WTC11 (cell line): ENCODE measurements around the gene PRMT6.

Source experiments
- AFF4 ChIP-seq: sonication (generic); formaldehyde crosslinking; IDR thresholded peaks from 2 replicates; pipeline ENCODE4 v1.8.1; 2023; ENCODE audit warnings: mild to moderate bottlenecking, missing genetic modification reagents, borderline replicate concordance
- ATF1 ChIP-seq: sonication (generic); formaldehyde crosslinking; IDR thresholded peaks from 2 replicates; pipeline ENCODE4 v1.8.1; 2023; ENCODE audit warnings: mild to moderate bottlenecking, moderate library complexity, missing genetic modification reagents
- ATF3 ChIP-seq: sonication (generic); formaldehyde crosslinking; conservative IDR thresholded peaks from 2 replicates; pipeline ENCODE4 v1.8.1; 2022; ENCODE audit warnings: mild to moderate bottlenecking, missing genetic modification reagents
- CBFB ChIP-seq: sonication (generic); formaldehyde crosslinking; IDR thresholded peaks from 2 replicates; pipeline ENCODE4 v1.8.1; 2022; ENCODE audit warnings: mild to moderate bottlenecking, low read depth, missing genetic modification reagents
- CTCF ChIP-seq: fragments of 200-600 bp; IDR thresholded peaks from 2 replicates; pipeline ENCODE4 v1.8.0; 2022; ENCODE audit warnings: antibody characterized with exemption
- ELF4 ChIP-seq: sonication (generic); formaldehyde crosslinking; IDR thresholded peaks from 2 replicates; pipeline ENCODE4 v1.8.1; 2022; ENCODE audit warnings: low read depth, mild to moderate bottlenecking, moderate library complexity, missing genetic modification reagents
- NR3C1 ChIP-seq: sonication (generic); formaldehyde crosslinking; conservative IDR thresholded peaks from 2 replicates; pipeline ENCODE4 v1.8.1; 2023; ENCODE audit warnings: low read depth, mild to moderate bottlenecking, missing genetic modification reagents
- SP1 ChIP-seq: sonication (generic); formaldehyde crosslinking; conservative IDR thresholded peaks from 2 replicates; pipeline ENCODE4 v1.8.1; 2022; ENCODE audit warnings: missing genetic modification reagents
- TCF7 ChIP-seq: sonication (generic); formaldehyde crosslinking; IDR thresholded peaks from 2 replicates; pipeline ENCODE4 v1.8.0; 2022; ENCODE audit warnings: mild to moderate bottlenecking, low read depth, missing genetic modification reagents, moderate library complexity
- TEAD4 ChIP-seq: sonication (generic); formaldehyde crosslinking; IDR thresholded peaks from 2 replicates; pipeline ENCODE4 v1.8.0; 2022; ENCODE audit warnings: mild to moderate bottlenecking, missing genetic modification reagents
- USF1 ChIP-seq: sonication (generic); formaldehyde crosslinking; IDR thresholded peaks from 2 replicates; pipeline ENCODE4 v1.8.0; 2022; ENCODE audit warnings: mild to moderate bottlenecking, missing genetic modification reagents
- USF2 ChIP-seq: sonication (generic); formaldehyde crosslinking; IDR thresholded peaks from 2 replicates; pipeline ENCODE4 v1.8.1; 2023; ENCODE audit warnings: mild to moderate bottlenecking, missing genetic modification reagents, moderate library complexity
- ZNF263 ChIP-seq: sonication (generic); formaldehyde crosslinking; IDR thresholded peaks from 2 replicates; pipeline ENCODE4 v1.8.1; 2022; ENCODE audit warnings: low read depth, mild to moderate bottlenecking, moderate library complexity, missing genetic modification reagents
- ZNF532 ChIP-seq: fragments of 250-450 bp; sonication (Bioruptor Pico); IDR thresholded peaks from 2 replicates; pipeline ENCODE4 v1.9.0; 2021; ENCODE audit warnings: mild to moderate bottlenecking, borderline replicate concordance

- no peak for TF ChIP-seq CBFB (CRISPR knock-in tag)
- TF ChIP-seq ATF1, result no peak
- TF ChIP-seq CTCF, result no peak
- TF ChIP-seq USF2 (CRISPR knock-in tag), result no peak
- no peak for TF ChIP-seq TEAD4 (CRISPR knock-in tag)
- TF ChIP-seq ATF3 (CRISPR knock-in tag), result no peak
- no peak for TF ChIP-seq USF1 (CRISPR knock-in tag)
- no peak for TF ChIP-seq TCF7 (CRISPR knock-in tag)
- TF ChIP-seq NR3C1, result no peak
- no peak for TF ChIP-seq SP1 (CRISPR knock-in tag)
- no peak for TF ChIP-seq ZNF532
- no peak for TF ChIP-seq AFF4 (CRISPR knock-in tag)
- TF ChIP-seq ELF4 (CRISPR knock-in tag), result no peak
- no peak for TF ChIP-seq ZNF263 (CRISPR knock-in tag)
Measured at GRCh38 chr1:107076841-107077240, 20.4 kb downstream of the PRMT6 start.
